Body of pancreas (tissue), 4 donors: Measurements from ENCODE around the gene SRSF4. TPM values are rescaled to one million over a fixed set of nuclear protein-coding genes. Genes with fewer than 3 reads are reported as not detected.
A peak's percentile ranks its signal among the peaks of the same experiment; 100 is the strongest.

ENCODE experiments used
- ATAC-seq: fragments of 150-250 bp; one replicate; pipeline ENCODE4 v1.9.1; 2016
- DNase-seq, 4 donors: peaks; one replicate each; pipeline ENCODE4 v3.0.0-alpha.2; 2019
- H3K27ac ChIP-seq, 4 donors: fragments of 200-600 bp; sonication (generic); 1 replicate in 3 of 4; 2 replicates in 1 of 4; pipeline versions ENCODE4 v1.5.1 to v1.6.1; 2016 to 2019; ENCODE audit warnings: mild to moderate bottlenecking in 1 of 4, mixed read lengths in 1 of 4, moderate library complexity in 1 of 4
- H3K27me3 ChIP-seq, 2 donors: fragments of 200-600 bp; sonication (generic); one replicate each; pipeline ENCODE4 v1.6.0; 2016; ENCODE audit warnings: mild to moderate bottlenecking in 1 of 2
- H3K36me3 ChIP-seq, 2 donors: fragments of 200-600 bp; sonication (generic); replicated peaks in 1 of 2; 2 replicates each; pipeline ENCODE4 v1.5.1; 2016; ENCODE audit warnings: low read depth in 2 of 2; ENCODE audit not compliant: insufficient read depth in 1 of 2
- H3K4me1 ChIP-seq: fragments of 200-600 bp; sonication (generic); one replicate; pipeline ENCODE4 v1.6.0; 2016
- H3K4me3 ChIP-seq, 2 donors: fragments of 200-600 bp; sonication (generic); 1 replicate in 1 of 2; 2 replicates in 1 of 2; pipeline ENCODE4 v1.5.1; 2016 to 2019
- H3K9me3 ChIP-seq, 3 donors: fragments of 200-600 bp; sonication (generic); 1 replicate in 2 of 3; 2 replicates in 1 of 3; pipeline ENCODE4 v1.5.1; 2016
- CTCF ChIP-seq, 7 experiments: fragments of 450-650 bp in 4 of 7; fragments of 200-600 bp in 3 of 7; sonication (generic) in 3 of 7; IDR thresholded peaks; one replicate each; pipeline ENCODE4 v1.5.1; 2016 to 2019; ENCODE audit warnings: antibody characterized with exemption in 7 of 7
- POLR2A ChIP-seq, 3 donors: fragments of 450-650 bp; IDR thresholded peaks; one replicate each; pipeline ENCODE4 v1.6.1; 2016; ENCODE audit warnings: antibody characterized with exemption in 3 of 3, mild to moderate bottlenecking in 2 of 3
- WGBS, 2 donors: methylation state at CpG; one replicate each; pipeline ENCODE4 v1.1.5; 2017; 5-methylcytosine and 5-hydroxymethylcytosine counted together
- intact Hi-C: fragments of 100-400 bp; cut with DNase I; formaldehyde crosslinking; loops from one replicate; pipeline ENCODE4 v1.15.1; 2023
- total RNA-seq, 2 donors: library from RNA; depleted of rRNA; stranded (reverse); fragments of >200 nt; gene quantifications; one replicate each; pipeline ENCODE4 v1.1.0, GENCODE V29; 2016

Gene SRSF4
- 10 to 100 TPM; 50.3 to 58.3 TPM for total RNA-seq

GRCh38 chr1:29181413-29182225, at the start of gene SRSF4:
Gene SRSF4 (minus strand): TSS chr1:29181900. CDS start chr1:29181752, 148 bp downstream.
- Histone ChIP-seq H3K9me3 (no peaks in the 10 kb centered on the region), H3K4me3 (peak within 1 kb of the TSS; percentile 70 to 83), H3K27me3 (no peaks in the 10 kb centered on the region), H3K27ac (peak within 1 kb of the TSS; percentile 88 to 99 (median 98)), H3K4me1 (peaks cover 43% of the 10 kb centered on the region), H3K36me3 (no peaks in the 10 kb centered on the region)
- peak; percentile 65 to 92 (median 78) for TF ChIP-seq POLR2A (IDR thresholded peaks at IDR 0.05)
- TF ChIP-seq CTCF (IDR thresholded peaks at IDR 0.05), result peak; percentile 35 to 95 (median 68)
- intact Hi-C loops, result no loop called here
- ATAC-seq (peak; percentile 94), DNase-seq (peak; percentile 99)
- 0% methylated on average over 3 to 85 of the region's 100 CpGs for WGBS, 2 donors

GRCh38 chr1:29230553-29231378, 49.1 kb upstream of the SRSF4 start, which contains the start of gene MECR:
Gene MECR (minus strand): TSS chr1:29230934. CDS start chr1:29230906, 28 bp downstream.
- intact Hi-C loops, result no loop called here
- peak within 1 kb of the TSS; percentile 18 to 65 (median 46) for H3K27ac ChIP-seq

GRCh38 chr1:29230204-29230552, 48.5 kb upstream of the SRSF4 start:
- H3K27ac ChIP-seq, result peak overlapping the region in 3 of 4 donors; percentile 30 to 65 (median 62)

More at GRCh38 chr1:29230553-29231378, 49.1 kb upstream of the SRSF4 start, which contains the start of gene MECR:
- no peaks in the 10 kb centered on the region for H3K36me3 ChIP-seq
- peak; percentile 99 for ATAC-seq
- TF ChIP-seq POLR2A (IDR thresholded peaks at IDR 0.05), result peak; percentile 49 to 76 (median 70)
- peak in 4 of 7 experiments; percentile 22 to 38 (median 24) for TF ChIP-seq CTCF (IDR thresholded peaks at IDR 0.05)
- no peaks in the 10 kb centered on the region for H3K9me3 ChIP-seq
- peaks cover 16% of the 10 kb centered on the region for H3K4me1 ChIP-seq
- H3K4me3 ChIP-seq, result peak within 1 kb of the TSS; percentile 41 to 51
- WGBS, 2 donors, result 2 to 3% methylated on average over 32 to 52 of the region's 52 CpGs
- DNase-seq, result peak; percentile 92 to 94 (median 92)
- H3K27me3 ChIP-seq, result no peaks in the 10 kb centered on the region

GRCh38 chr1:29227511-29227910, 45.8 kb upstream of the SRSF4 start:
- Histone ChIP-seq H3K4me3 (no peak overlapping the region), H3K27me3 (no peaks in the 10 kb centered on the region), H3K36me3 (no peaks in the 10 kb centered on the region), H3K4me1 (peaks cover 16% of the 10 kb centered on the region), H3K27ac (no peak overlapping the region), H3K9me3 (no peaks in the 10 kb centered on the region)
- TF ChIP-seq POLR2A (IDR thresholded peaks at IDR 0.05) (no peak), CTCF (IDR thresholded peaks at IDR 0.05) (no peak)
- ATAC-seq, result no peak
- no peak for DNase-seq
- intact Hi-C loops, result no loop called here
- 80 to 84% methylated on average over 5 of the region's 5 CpGs for WGBS, 2 donors

More at GRCh38 chr1:29230204-29230552, 48.5 kb upstream of the SRSF4 start:
- intact Hi-C loops, result no loop called here
- no peak for ATAC-seq
- Histone ChIP-seq H3K27me3 (no peaks in the 10 kb centered on the region), H3K9me3 (no peaks in the 10 kb centered on the region), H3K36me3 (no peaks in the 10 kb centered on the region), H3K4me3 (peak overlapping the region; percentile 41 to 51), H3K4me1 (peaks cover 16% of the 10 kb centered on the region)
- DNase-seq, result no peak
- TF ChIP-seq POLR2A (IDR thresholded peaks at IDR 0.05), result no peak
- no peak for TF ChIP-seq CTCF (IDR thresholded peaks at IDR 0.05)
- 3 to 5% methylated on average over 4 of the region's 4 CpGs for WGBS, 2 donors
